Loucy (cell line): ENCODE data around the gene CD151.

ENCODE experiments used
- H2AFZ ChIP-seq: fragments of 200-600 bp; sonication (generic); 2 replicates; pipeline ENCODE4 v1.6.0; 2016; ENCODE audit warnings: antibody characterized with exemption, mild to moderate bottlenecking, low read length, moderate library complexity
- H3F3A ChIP-seq: fragments of 200-600 bp; 2 replicates; pipeline ENCODE4 v1.6.0; 2016; ENCODE audit warnings: antibody characterized with exemption, low read depth, mild to moderate bottlenecking
- H3K27me3 ChIP-seq: fragments of 200-600 bp; sonication (generic); 2 replicates; pipeline ENCODE4 v1.6.1; 2014; ENCODE audit warnings: low read length, mild to moderate bottlenecking; ENCODE audit not compliant: insufficient read depth, poor library complexity, severe bottlenecking
- H3K36me3 ChIP-seq: fragments of 200-600 bp; sonication (generic); 2 replicates; pipeline ENCODE4 v1.6.1; 2016; ENCODE audit warnings: low read length; ENCODE audit not compliant: insufficient read depth
- H3K4me1 ChIP-seq: fragments of 200-600 bp; sonication (generic); 2 replicates; pipeline ENCODE4 v1.5.1; 2014; ENCODE audit warnings: low read length, mild to moderate bottlenecking; ENCODE audit not compliant: insufficient read depth, poor library complexity, severe bottlenecking
- H3K4me2 ChIP-seq: fragments of 200-600 bp; sonication (generic); 2 replicates; pipeline ENCODE4 v1.6.0; 2014; ENCODE audit warnings: antibody characterized with exemption, low read length, low read depth, mild to moderate bottlenecking; ENCODE audit not compliant: poor library complexity, severe bottlenecking
- H3K4me3 ChIP-seq: fragments of 200-600 bp; sonication (generic); 2 replicates; pipeline ENCODE4 v1.5.1; 2014; ENCODE audit warnings: low read length, mild to moderate bottlenecking, mixed read lengths; ENCODE audit not compliant: poor library complexity, severe bottlenecking
- H3K79me2 ChIP-seq: fragments of 200-600 bp; sonication (generic); 2 replicates; pipeline ENCODE4 v1.6.1; 2014; ENCODE audit warnings: low read length; ENCODE audit not compliant: insufficient read depth
- H3K9ac ChIP-seq: fragments of 200-600 bp; sonication (generic); 2 replicates; pipeline ENCODE4 v1.6.0; 2014; ENCODE audit warnings: mild to moderate bottlenecking, low read depth, low read length, moderate library complexity; ENCODE audit not compliant: poor library complexity, severe bottlenecking
- H3K9me2 ChIP-seq: fragments of 200-600 bp; sonication (generic); replicated peaks from 2 replicates; pipeline ENCODE4 v1.6.1; 2016; ENCODE audit warnings: low read depth, low read length, mixed read lengths
- H3K9me3 ChIP-seq: fragments of 200-600 bp; sonication (generic); 2 replicates; pipeline ENCODE4 v1.6.1; 2014; ENCODE audit warnings: mild to moderate bottlenecking, antibody characterized with exemption, low read length, low read depth; ENCODE audit not compliant: insufficient read depth
- H4K20me1 ChIP-seq: fragments of 200-600 bp; sonication (generic); 2 replicates; pipeline ENCODE4 v1.6.0; 2014; ENCODE audit warnings: antibody characterized with exemption, low read length, mild to moderate bottlenecking; ENCODE audit not compliant: insufficient read depth, poor library complexity, severe bottlenecking
- CTCF ChIP-seq: fragments of 200-600 bp; sonication (generic); conservative IDR thresholded peaks from 2 replicates; pipeline ENCODE4 v1.5.1; 2014; ENCODE audit warnings: mild to moderate bottlenecking, antibody characterized with exemption, low read length
- EZH2phosphoT487 ChIP-seq: fragments of 200-600 bp; IDR thresholded peaks from 2 replicates; pipeline ENCODE4 v1.6.1; 2018; ENCODE audit warnings: antibody characterized with exemption, mild to moderate bottlenecking, moderate library complexity, borderline replicate concordance

Gene CD151

GRCh38 chr11:866481-866880 lies 33.7 kb downstream of the CD151 start:
- Histone ChIP-seq H3F3A (no peaks in the 10 kb centered on the region), H3K9me3 (no peaks in the 10 kb centered on the region), H3K9ac (no peak overlapping the region), H3K4me2 (no peak overlapping the region), H4K20me1 (no peaks in the 10 kb centered on the region), H3K27me3 (no peaks in the 10 kb centered on the region), H3K36me3 (no peaks in the 10 kb centered on the region), H3K9me2 (no peaks in the 10 kb centered on the region), H3K4me1 (no peaks in the 10 kb centered on the region), H3K4me3 (no peak overlapping the region), H3K79me2 (no peaks in the 10 kb centered on the region), H2AFZ (no peak overlapping the region)
- TF ChIP-seq EZH2phosphoT487 (no peak), CTCF (no peak)

GRCh38 chr11:867856-868358 lies 35.2 kb downstream of the CD151 start:
- H3K36me3 ChIP-seq = no peaks in the 10 kb centered on the region
- no peaks in the 10 kb centered on the region for H3K4me1 ChIP-seq
- no peak for TF ChIP-seq EZH2phosphoT487
- TF ChIP-seq CTCF = no peak
- no peaks in the 10 kb centered on the region for H3K79me2 ChIP-seq
- H3K9ac ChIP-seq = no peak overlapping the region
- no peaks in the 10 kb centered on the region for H3K9me2 ChIP-seq
- no peaks in the 10 kb centered on the region for H3F3A ChIP-seq
- no peak overlapping the region for H2AFZ ChIP-seq
- H3K27me3 ChIP-seq = no peaks in the 10 kb centered on the region
- no peak overlapping the region for H3K4me2 ChIP-seq
- H3K4me3 ChIP-seq = no peak overlapping the region
- no peaks in the 10 kb centered on the region for H3K9me3 ChIP-seq
- H4K20me1 ChIP-seq = no peaks in the 10 kb centered on the region

GRCh38 chr11:868394-868793 lies 35.6 kb downstream of the CD151 start:
- Histone ChIP-seq H3K9me3 (no peaks in the 10 kb centered on the region), H3K4me1 (no peaks in the 10 kb centered on the region), H3K4me3 (no peak overlapping the region), H3K27me3 (no peaks in the 10 kb centered on the region), H3K9me2 (no peaks in the 10 kb centered on the region), H4K20me1 (no peaks in the 10 kb centered on the region), H3K9ac (no peak overlapping the region), H3K79me2 (no peaks in the 10 kb centered on the region), H2AFZ (no peak overlapping the region), H3F3A (no peaks in the 10 kb centered on the region), H3K36me3 (no peaks in the 10 kb centered on the region), H3K4me2 (no peak overlapping the region)
- TF ChIP-seq EZH2phosphoT487 = no peak

- Histone ChIP-seq H3K4me2 (no peak overlapping the region), H3K79me2 (no peaks in the 10 kb centered on the region)
- TF ChIP-seq CTCF (no peak), EZH2phosphoT487 (no peak)
Observed at GRCh38 chr11:868802-869201, 36.0 kb downstream of the CD151 start.

More at GRCh38 chr11:868802-869201, 36.0 kb downstream of the CD151 start:
- H3K4me3 ChIP-seq = no peak overlapping the region
- H3F3A ChIP-seq = no peaks in the 10 kb centered on the region
- no peaks in the 10 kb centered on the region for H3K4me1 ChIP-seq
- no peak overlapping the region for H3K9ac ChIP-seq
- H3K27me3 ChIP-seq = no peaks in the 10 kb centered on the region
- no peaks in the 10 kb centered on the region for H3K9me2 ChIP-seq
- no peaks in the 10 kb centered on the region for H4K20me1 ChIP-seq
- no peak overlapping the region for H2AFZ ChIP-seq
- no peaks in the 10 kb centered on the region for H3K9me3 ChIP-seq
- H3K36me3 ChIP-seq = no peaks in the 10 kb centered on the region
